T-helper 2 cell treated with Interferon-gamma antibody and Interleukin-4, amounts not matched to agents 5 μg/mL and 100 μg/mL, for 36 hours (primary cell): ENCODE data around the gene RUNX1.
A peak's percentile ranks its signal among the peaks of the same experiment; 100 is the strongest.

Source experiments
- DNase-seq: peaks from one replicate; pipeline ENCODE4 v3.0.0; 2021; ENCODE audit warnings: low spot score
- H3K27ac Mint-ChIP-seq: one replicate; pipeline ENCODE4 v1.8.0; 2021; ENCODE audit warnings: mild to moderate bottlenecking, mixed read lengths
- H3K27me3 Mint-ChIP-seq: one replicate; pipeline ENCODE4 v1.8.0; 2021; ENCODE audit warnings: low read depth, mixed read lengths
- H3K36me3 Mint-ChIP-seq: one replicate; pipeline ENCODE4 v1.8.0; 2021; ENCODE audit warnings: low read depth, mixed read lengths
- H3K4me1 Mint-ChIP-seq: one replicate; pipeline ENCODE4 v1.8.0; 2021; ENCODE audit warnings: low read depth, mixed read lengths
- H3K4me3 Mint-ChIP-seq: one replicate; pipeline ENCODE4 v1.8.0; 2022; ENCODE audit warnings: mild to moderate bottlenecking, moderate library complexity, mixed read lengths
- H3K9me3 Mint-ChIP-seq: one replicate; pipeline ENCODE4 v1.8.0; 2021; ENCODE audit warnings: mixed read lengths

Gene RUNX1

DNA sequence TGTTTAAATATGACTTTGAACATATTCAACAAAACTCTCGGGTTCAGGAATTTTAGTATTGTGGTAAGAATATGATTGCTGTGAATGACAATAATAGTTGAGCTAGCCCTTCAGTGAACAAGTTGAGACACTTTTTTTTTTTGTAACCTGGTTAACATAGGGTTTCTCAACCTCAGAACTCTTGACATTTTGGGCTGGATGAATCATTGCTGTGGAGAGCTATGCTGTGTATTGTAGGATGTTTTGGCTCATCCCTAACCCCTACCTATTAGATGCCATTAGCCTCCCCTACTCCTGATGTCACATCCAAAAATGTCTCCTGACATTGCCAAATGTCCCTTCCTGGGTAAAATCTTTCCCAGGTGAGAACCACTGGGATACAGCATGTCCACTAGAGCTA lies 113.7 kb downstream of the RUNX1 start:
- H3K4me3 Mint-ChIP-seq, result peak overlapping the region; percentile 69
- H3K4me1 Mint-ChIP-seq, result peaks cover 87% of the 10 kb centered on the region
- peaks cover 20% of the 10 kb centered on the region for H3K36me3 Mint-ChIP-seq
- H3K27me3 Mint-ChIP-seq, result no peaks in the 10 kb centered on the region
- no peaks in the 10 kb centered on the region for H3K9me3 Mint-ChIP-seq
- DNase-seq, result no peak
- H3K27ac Mint-ChIP-seq, result peak overlapping the region; percentile 97

DNA sequence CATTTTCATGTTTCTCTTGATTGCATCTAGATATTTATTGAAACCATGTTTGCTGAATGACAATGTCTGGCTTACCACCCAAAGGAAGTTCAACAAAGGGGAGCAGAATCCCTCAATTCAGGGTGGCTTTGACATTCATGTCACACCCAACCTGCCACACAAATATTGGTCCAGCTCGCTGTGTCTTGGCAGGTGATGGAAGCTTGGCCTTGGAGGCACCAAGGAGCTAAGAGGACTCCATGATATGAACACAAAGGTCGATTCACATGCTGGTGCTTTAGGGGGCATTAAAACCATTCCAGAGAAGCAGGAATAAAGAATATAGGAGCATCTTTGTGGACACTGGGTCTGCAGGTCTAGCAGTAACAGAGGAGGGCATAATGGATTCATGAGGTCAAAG lies 114.8 kb downstream of the RUNX1 start:
- Mint-ChIP-seq H3K9me3 (no peaks in the 10 kb centered on the region), H3K36me3 (peaks cover 19% of the 10 kb centered on the region), H3K27me3 (no peaks in the 10 kb centered on the region), H3K27ac (peak overlapping the region; percentile 97), H3K4me1 (peaks cover 83% of the 10 kb centered on the region), H3K4me3 (peak overlapping the region; percentile 76)
- no peak for DNase-seq

DNA sequence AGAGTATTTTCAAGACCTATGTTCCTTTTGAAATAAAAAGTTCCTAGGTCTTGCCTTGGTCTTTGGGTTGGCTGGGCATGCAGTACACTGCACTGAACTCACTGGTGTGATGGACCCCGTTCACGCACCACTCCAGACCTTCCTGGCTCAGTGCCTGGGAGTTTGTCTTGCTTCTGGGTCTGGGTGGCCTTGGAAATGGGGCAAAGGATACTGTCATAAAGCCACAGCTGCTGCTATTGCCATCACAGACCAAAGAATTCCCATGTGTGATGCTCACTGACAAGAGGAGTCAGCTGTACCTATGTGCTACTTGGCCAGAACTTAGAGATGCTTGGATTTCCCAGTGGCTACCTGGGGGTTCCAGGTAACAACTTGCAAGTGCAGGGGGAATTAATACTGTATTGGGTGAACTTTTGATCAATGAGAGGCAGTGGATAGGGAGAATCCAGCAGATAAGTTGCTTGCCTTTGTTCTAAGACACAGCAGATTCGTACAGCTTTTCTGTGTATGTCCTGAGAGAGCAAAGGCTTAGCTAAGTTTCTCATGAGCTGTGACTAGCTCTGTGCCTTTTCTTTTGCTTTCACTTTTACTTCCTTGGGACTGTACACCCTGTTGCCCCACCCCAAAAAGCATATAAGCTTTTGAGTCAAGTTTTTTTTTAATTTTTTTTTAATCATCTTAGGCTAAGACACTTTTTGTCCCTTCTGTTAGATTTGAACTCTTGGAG lies 115.3 kb downstream of the RUNX1 start:
- peak; percentile 40 for DNase-seq
- Mint-ChIP-seq H3K36me3 (peaks cover 24% of the 10 kb centered on the region), H3K27me3 (no peaks in the 10 kb centered on the region), H3K4me3 (peak overlapping the region; percentile 76), H3K4me1 (peaks cover 83% of the 10 kb centered on the region), H3K27ac (peak overlapping the region; percentile 97), H3K9me3 (no peaks in the 10 kb centered on the region)

DNA sequence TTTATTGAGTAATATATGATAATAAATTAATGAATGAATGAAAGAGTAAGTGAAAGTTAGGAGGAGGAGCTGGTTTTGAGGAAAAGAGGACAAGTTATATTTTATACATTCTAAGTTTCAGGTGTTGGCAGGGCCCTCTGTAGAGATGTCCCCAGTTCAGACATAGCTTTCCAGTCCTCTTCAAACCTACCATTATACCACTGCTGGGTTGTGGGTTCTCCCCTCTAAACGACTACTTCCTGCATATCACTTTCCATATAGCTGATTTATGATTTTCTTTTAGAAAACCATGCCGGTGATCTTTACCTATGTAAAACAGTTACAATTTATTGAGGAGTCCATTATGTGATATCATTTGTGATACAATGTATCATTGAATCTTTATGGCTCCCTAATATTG lies 116.9 kb downstream of the RUNX1 start:
- no peaks in the 10 kb centered on the region for H3K9me3 Mint-ChIP-seq
- peak overlapping the region; percentile 76 for H3K4me3 Mint-ChIP-seq
- H3K36me3 Mint-ChIP-seq, result peaks cover 26% of the 10 kb centered on the region
- H3K27me3 Mint-ChIP-seq, result no peaks in the 10 kb centered on the region
- H3K27ac Mint-ChIP-seq, result peak overlapping the region; percentile 97
- peaks cover 77% of the 10 kb centered on the region for H3K4me1 Mint-ChIP-seq
- DNase-seq, result no peak

DNA sequence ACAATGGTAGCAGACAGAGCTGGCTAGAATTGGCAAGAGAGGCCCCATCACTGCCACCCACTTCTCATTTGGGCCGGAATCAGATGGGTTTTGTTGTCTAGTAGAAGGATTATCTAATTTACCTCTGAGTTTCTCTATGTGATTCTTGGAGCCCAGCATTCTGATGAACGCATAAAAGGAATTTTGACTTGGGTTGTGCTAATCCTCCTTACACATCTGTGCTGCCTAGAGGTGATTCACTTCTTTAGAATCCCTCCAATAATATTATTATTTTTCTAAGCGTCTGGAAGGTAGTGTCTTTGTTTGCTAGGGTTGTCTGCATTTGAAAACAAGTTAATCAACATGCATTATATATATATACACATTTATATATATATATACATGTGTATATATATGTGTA lies 118.1 kb downstream of the RUNX1 start:
- Mint-ChIP-seq H3K4me3 (no peak overlapping the region), H3K27me3 (no peaks in the 10 kb centered on the region), H3K9me3 (no peaks in the 10 kb centered on the region), H3K36me3 (peaks cover 35% of the 10 kb centered on the region), H3K27ac (no peak overlapping the region), H3K4me1 (peaks cover 73% of the 10 kb centered on the region)
- DNase-seq, result no peak

DNA sequence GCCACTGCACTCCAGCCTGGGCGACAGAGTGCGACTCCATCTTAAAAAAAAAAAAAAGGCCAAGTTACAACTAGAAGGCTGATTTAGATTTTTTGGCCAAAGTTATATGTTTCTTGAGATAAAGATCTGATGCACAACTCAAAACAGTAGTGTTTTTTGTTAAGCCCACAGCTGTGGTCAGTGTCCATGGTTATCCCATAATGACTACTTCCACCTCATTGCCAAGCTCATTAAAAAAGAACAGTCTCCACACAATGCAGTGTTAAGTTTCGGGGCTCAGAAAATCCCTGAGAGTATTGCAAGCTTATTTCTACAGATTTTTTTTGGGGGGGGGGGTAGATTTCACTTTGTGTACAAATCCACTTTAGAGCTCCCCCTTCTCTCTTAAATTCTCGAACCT lies 120.5 kb downstream of the RUNX1 start:
- Mint-ChIP-seq H3K27me3 (no peaks in the 10 kb centered on the region), H3K4me3 (no peak overlapping the region), H3K27ac (no peak overlapping the region), H3K4me1 (peaks cover 69% of the 10 kb centered on the region), H3K9me3 (no peaks in the 10 kb centered on the region), H3K36me3 (peaks cover 54% of the 10 kb centered on the region)
- no peak for DNase-seq

DNA sequence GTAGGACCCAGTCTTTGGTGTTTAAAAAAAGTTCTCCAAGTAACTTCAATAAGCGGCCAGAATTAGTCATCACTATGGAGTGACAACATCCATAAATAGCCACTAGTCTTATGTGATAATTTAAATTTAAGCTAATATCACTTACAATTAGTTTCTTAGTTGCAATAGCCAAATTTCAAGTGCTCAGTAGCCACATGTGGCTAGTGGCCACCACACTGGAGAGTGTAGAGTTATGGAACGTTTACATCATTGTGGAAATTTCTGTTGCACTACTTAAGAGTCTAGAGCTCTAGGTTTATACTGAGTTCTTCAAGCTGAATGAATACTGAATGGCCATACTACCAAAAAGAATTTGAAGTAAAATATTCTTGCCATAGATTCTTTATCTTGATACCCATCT lies 121.1 kb downstream of the RUNX1 start:
- H3K9me3 Mint-ChIP-seq, result no peaks in the 10 kb centered on the region
- H3K27me3 Mint-ChIP-seq, result no peaks in the 10 kb centered on the region
- H3K4me1 Mint-ChIP-seq, result peaks cover 65% of the 10 kb centered on the region
- H3K4me3 Mint-ChIP-seq, result no peak overlapping the region
- no peak overlapping the region for H3K27ac Mint-ChIP-seq
- DNase-seq, result no peak
- peaks cover 56% of the 10 kb centered on the region for H3K36me3 Mint-ChIP-seq

DNA sequence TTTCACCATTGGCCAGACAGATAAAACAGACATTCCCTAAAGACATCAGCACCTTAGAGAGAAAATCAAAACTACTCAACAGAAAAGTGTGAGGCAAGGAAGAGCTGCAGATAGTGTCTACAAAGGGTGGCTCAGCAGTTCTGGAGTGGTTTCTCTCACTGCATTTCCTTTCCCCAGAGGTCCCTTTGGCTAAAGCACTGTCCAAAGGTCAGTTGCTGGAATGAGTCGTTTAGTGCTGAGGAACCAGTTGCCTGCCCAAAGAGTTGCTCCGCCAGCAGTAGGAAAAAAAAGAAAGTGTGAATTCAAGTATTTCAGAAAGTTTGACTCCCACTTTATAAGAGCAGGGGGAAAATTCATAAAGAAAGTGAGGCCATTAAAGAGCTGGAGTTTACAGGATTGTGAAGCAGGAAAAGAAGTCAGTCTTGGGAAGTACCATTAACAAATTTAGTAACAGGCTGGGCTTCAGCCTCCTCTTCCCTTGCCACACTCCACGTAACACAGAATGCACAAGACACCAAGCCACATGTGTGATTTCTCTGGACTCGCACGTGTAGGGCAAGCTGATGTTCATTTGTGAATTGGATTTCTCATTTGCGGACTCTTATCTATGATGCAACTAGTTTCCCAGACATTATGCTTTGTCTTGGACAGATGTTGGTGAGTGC lies 122.2 kb downstream of the RUNX1 start:
- peaks cover 60% of the 10 kb centered on the region for H3K36me3 Mint-ChIP-seq
- H3K4me1 Mint-ChIP-seq, result peaks cover 62% of the 10 kb centered on the region
- peak overlapping the region; percentile 22 for H3K27ac Mint-ChIP-seq
- no peak overlapping the region for H3K4me3 Mint-ChIP-seq
- no peak for DNase-seq
- no peaks in the 10 kb centered on the region for H3K9me3 Mint-ChIP-seq
- no peaks in the 10 kb centered on the region for H3K27me3 Mint-ChIP-seq

DNA sequence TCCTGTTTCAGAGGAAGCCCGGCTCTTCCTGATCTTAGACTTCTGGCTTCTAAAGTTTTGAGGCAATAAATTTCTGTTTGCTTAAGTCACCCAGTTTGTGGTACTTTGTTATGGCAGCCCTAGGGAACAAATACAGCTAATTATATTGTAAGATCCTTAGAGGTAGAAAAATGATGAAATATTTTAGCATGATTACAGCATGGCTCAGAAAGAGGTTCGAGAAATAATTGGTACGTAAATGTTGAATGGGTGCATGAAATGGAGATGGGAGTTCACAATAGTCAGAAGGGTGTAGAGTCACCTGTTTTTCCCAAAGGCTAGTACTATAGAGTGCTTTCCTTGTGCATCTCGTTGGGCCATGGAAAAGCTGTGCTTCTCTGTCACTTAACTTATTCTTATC lies 123.5 kb downstream of the RUNX1 start:
- H3K27me3 Mint-ChIP-seq, result no peaks in the 10 kb centered on the region
- H3K9me3 Mint-ChIP-seq, result no peaks in the 10 kb centered on the region
- DNase-seq, result no peak
- no peak overlapping the region for H3K27ac Mint-ChIP-seq
- no peak overlapping the region for H3K4me3 Mint-ChIP-seq
- peaks cover 55% of the 10 kb centered on the region for H3K4me1 Mint-ChIP-seq
- H3K36me3 Mint-ChIP-seq, result peaks cover 55% of the 10 kb centered on the region

DNA sequence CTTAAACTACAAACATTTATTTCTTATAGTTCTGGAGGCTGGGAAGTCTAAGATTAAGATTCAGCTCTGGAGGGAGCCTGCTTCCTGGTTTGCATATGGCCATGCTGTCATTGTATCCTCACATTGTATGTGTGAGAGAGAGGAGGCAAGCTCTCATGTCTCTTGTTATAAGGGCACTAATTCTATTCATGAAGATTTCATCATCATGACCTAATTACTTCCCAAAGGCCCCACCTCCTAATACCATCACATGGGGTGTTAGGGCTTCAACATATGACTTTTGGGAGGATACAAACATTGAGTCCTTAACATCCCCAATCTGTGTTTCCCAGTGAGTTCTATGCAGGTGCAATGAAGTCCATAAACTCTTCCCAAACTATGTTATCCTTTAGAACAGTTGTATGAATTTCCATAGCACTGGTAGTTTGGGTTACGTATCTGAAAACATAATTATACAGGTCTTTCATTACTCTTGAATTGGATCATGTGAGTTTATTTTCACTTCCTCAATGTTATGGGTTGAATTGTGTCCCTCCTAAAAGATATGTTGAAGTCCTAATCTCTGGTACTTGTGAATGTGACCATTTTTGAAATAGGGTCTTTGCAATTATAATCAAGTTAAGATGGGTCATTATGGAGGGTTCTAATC lies 124.2 kb downstream of the RUNX1 start:
- Mint-ChIP-seq H3K4me3 (no peak overlapping the region), H3K27me3 (no peaks in the 10 kb centered on the region), H3K9me3 (no peaks in the 10 kb centered on the region), H3K27ac (no peak overlapping the region), H3K4me1 (peaks cover 53% of the 10 kb centered on the region), H3K36me3 (peaks cover 58% of the 10 kb centered on the region)
- DNase-seq, result no peak

DNA sequence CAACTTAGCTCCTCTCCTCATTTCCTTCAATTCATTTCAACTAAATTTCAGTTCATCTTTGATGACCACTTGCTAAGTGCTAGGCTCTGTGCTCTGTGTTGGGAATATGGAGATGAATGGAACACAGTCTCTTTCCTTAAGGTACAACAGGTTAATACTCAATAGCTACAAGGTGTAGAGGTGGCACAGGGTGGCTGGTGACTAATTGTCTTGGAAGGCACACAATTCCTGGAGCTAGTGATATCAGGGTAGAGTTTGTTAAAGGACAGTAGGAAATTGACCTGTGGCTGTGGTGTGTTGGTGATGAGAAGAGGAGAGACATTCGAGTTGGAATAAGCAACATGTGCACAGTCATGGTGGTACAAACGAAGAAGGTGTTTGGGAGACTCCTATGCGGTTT lies 124.9 kb downstream of the RUNX1 start:
- Mint-ChIP-seq H3K9me3 (no peaks in the 10 kb centered on the region), H3K27ac (peak overlapping the region; percentile 9), H3K4me3 (no peak overlapping the region), H3K27me3 (no peaks in the 10 kb centered on the region), H3K36me3 (peaks cover 58% of the 10 kb centered on the region), H3K4me1 (peaks cover 52% of the 10 kb centered on the region)
- DNase-seq, result no peak

DNA sequence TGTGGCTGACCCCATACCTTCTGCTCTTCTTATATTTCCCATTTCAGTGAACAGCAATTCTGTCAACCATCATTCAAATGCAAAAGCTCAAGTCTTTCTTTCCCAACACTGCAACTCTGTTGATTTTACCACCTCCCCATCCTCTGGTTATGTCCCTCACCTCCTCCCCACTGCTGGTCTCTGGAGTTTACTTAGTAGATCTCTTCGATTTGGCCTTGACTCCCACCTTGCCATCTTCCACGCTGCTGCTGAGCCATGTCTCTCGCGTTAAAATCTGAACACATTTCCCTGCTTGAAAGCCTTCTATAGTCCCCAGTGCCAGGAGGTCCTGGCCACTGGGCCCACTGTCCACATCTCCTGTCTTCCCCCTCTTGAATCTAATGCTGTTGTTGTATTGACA lies 125.5 kb downstream of the RUNX1 start:
- DNase-seq, result no peak
- peak overlapping the region; percentile 9 for H3K27ac Mint-ChIP-seq
- H3K4me3 Mint-ChIP-seq, result no peak overlapping the region
- no peaks in the 10 kb centered on the region for H3K27me3 Mint-ChIP-seq
- H3K36me3 Mint-ChIP-seq, result peaks cover 54% of the 10 kb centered on the region
- no peaks in the 10 kb centered on the region for H3K9me3 Mint-ChIP-seq
- H3K4me1 Mint-ChIP-seq, result peaks cover 48% of the 10 kb centered on the region

DNA sequence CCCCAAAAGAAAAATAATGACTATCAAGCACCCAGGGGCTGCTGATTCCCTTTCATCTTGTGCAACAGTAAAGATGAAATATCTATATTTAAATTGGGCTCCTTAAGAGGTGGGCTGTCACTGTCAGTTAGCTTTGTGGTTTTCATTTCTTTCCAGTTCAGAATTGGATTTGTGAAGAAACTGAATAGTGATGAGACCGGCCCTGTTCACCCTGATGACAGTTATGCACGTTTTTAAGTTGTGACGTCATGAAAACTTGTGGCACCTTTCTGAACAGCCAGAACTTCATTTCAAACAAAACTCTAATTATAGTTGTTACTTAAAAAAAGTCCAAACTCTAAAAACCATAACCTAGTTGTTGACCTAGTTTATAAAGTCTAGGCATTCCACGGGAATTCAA lies 125.9 kb downstream of the RUNX1 start:
- peaks cover 46% of the 10 kb centered on the region for H3K4me1 Mint-ChIP-seq
- H3K9me3 Mint-ChIP-seq, result no peaks in the 10 kb centered on the region
- DNase-seq, result no peak
- H3K36me3 Mint-ChIP-seq, result peaks cover 54% of the 10 kb centered on the region
- H3K27me3 Mint-ChIP-seq, result no peaks in the 10 kb centered on the region
- no peak overlapping the region for H3K27ac Mint-ChIP-seq
- H3K4me3 Mint-ChIP-seq, result no peak overlapping the region

DNA sequence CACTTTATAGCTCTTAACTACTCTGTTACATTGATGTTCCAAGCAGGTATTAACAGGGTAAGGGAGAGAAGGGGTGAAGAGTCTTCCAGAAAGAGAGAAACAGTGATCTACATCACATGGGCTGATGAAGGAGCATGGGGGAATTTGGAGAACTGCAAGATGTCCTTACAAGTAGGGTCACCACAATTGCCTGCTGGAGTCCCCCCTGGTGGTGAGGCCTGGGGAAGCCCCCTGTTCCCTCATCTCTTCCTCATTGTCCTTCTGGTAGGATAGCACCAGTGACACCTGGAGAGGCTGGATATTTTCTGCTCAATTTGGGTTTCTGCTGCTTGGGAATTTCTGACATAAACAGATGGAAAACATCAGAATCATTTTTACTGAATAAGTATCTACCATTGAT lies 126.6 kb downstream of the RUNX1 start:
- no peak overlapping the region for H3K4me3 Mint-ChIP-seq
- peaks cover 52% of the 10 kb centered on the region for H3K36me3 Mint-ChIP-seq
- peaks cover 45% of the 10 kb centered on the region for H3K4me1 Mint-ChIP-seq
- no peaks in the 10 kb centered on the region for H3K27me3 Mint-ChIP-seq
- no peak for DNase-seq
- no peak overlapping the region for H3K27ac Mint-ChIP-seq
- no peaks in the 10 kb centered on the region for H3K9me3 Mint-ChIP-seq
